GM13976 (cell line): ENCODE results near the gene P4HA1.
"Not testable (repeated sequence)": the region's sequence is repeated elsewhere in the genome, so short reads cannot be mapped to it uniquely, and the experiment has no call there.

Source experiments
- DNase-seq: peaks from one replicate; pipeline ENCODE4 v3.0.0; 2012; ENCODE audit warnings: low spot score
- in situ Hi-C: fragments of 300-500 bp; cut with MboI; formaldehyde crosslinking; loops from one replicate; pipeline ENCODE4 v1.12.0; 2022; ENCODE audit warnings: low sequenced_read_pairs, mixed read lengths, inconsistent platforms; ENCODE audit not compliant: unreplicated experiment
- TF ChIP-seq, protein P1 (sequence below): IDR thresholded peaks from 2 replicates; pipeline ENCODE4 v1.5.1; 2012; ENCODE audit warnings: borderline replicate concordance, mild to moderate bottlenecking; ENCODE audit not compliant: insufficient read depth; ENCODE audit errors: extremely low read depth, missing control alignments, control extremely low read depth

Gene P4HA1

DNA sequence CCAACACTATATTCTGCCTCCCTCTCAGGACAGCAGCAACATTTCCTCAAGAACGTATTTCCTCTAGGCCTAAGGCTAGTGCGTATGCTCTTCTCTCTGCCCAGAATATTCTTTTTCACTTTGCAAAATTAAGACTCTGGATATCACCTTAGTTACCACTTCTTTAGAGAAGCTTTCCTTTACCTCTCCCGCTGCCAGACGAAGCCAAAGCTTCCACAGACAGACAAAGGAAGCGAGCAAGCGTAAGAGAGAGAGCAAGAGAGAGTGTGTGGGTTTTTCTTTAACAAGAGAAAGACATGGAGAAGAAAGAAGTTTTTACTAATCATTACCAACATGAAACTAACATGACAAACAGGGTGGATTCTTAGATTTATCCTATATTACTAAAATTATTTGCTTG lies 64.1 kb downstream of the P4HA1 start:
- in situ Hi-C loops = no loop called here
- DNase-seq = no peak
- TF ChIP-seq, protein P1, sequence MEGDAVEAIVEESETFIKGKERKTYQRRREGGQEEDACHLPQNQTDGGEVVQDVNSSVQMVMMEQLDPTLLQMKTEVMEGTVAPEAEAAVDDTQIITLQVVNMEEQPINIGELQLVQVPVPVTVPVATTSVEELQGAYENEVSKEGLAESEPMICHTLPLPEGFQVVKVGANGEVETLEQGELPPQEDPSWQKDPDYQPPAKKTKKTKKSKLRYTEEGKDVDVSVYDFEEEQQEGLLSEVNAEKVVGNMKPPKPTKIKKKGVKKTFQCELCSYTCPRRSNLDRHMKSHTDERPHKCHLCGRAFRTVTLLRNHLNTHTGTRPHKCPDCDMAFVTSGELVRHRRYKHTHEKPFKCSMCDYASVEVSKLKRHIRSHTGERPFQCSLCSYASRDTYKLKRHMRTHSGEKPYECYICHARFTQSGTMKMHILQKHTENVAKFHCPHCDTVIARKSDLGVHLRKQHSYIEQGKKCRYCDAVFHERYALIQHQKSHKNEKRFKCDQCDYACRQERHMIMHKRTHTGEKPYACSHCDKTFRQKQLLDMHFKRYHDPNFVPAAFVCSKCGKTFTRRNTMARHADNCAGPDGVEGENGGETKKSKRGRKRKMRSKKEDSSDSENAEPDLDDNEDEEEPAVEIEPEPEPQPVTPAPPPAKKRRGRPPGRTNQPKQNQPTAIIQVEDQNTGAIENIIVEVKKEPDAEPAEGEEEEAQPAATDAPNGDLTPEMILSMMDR = no peak

GRCh38 chr10:73026623-73027022 lies 70.0 kb downstream of the P4HA1 start:
- in situ Hi-C loops, DNase-seq: not testable (repeated sequence)

DNA sequence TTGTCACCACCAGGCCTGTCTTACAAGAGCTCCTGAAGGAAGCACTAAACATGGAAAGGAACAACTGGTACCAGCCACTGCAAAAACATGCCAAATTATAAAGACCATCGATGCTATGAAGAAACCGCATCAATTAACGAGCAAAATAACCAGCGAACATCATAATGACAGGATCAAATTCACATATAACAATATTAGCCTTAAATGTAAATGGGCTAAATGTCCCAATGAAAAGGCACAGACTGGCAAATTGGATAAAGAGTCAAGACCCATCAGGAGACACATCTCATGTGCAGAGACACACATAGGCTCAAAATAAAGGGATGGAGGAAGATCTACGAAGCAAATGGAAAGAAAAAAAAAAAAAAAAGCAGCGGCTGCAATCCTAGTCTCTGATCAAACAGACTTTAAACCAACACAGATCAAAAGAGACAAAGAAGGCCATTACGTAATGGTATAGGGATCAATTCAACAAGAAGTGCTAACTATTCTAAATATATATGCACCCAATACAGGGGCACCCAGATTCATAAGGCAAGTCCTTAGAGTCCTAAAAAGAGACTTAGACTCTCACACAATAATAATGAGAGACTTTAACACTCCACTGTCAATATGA lies 73.1 kb downstream of the P4HA1 start:
- DNase-seq, in situ Hi-C loops: not testable (repeated sequence)

DNA sequence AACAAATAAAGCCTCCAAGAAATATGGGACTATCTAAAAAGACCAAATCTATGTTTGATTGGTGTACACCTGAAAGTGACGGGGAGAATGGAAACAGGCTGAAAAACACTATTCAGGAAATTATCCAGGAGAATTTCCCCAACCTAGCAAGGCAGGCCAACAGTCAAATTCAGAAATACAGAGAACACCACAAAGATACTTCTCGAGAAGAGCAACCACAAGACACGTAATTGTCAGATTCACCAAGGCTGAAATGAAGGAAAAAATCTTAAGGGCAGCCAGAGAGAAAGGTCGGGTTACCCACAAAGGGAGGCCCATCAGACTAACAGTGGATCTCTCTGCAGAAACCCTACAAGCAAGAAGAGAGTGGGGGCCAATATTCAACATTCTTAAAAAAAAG lies 73.7 kb downstream of the P4HA1 start:
- in situ Hi-C loops, DNase-seq: not testable (repeated sequence)

- DNase-seq, in situ Hi-C loops: not testable (repeated sequence)
Observed at GRCh38 chr10:73021538-73022164, 75.0 kb downstream of the P4HA1 start.

GRCh38 chr10:73021050-73021449 lies 75.6 kb downstream of the P4HA1 start:
- in situ Hi-C loops = no loop called here
- TF ChIP-seq, protein P1 = no peak
- no peak for DNase-seq

DNA sequence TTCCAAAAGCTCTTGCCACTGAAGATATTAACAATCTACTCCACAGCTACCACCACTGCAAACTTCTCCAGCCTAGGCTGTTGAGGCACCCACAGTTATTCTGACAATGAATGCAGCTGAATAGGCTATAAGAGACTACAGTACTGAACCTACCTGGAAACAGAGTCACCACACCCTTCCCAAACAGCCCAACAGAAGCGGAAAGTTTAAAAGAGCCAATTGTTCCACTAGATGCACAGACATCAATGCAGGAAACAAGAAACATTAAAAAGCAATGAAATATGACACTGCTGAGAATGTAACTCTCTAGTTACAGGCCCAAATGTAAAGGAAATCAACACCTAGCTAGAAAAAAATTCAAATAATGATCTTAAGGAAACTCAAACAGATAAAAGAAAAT lies 77.6 kb downstream of the P4HA1 start:
- in situ Hi-C loops = no loop called here
- TF ChIP-seq, protein P1 = no peak

GRCh38 chr10:73018632-73019031 lies 78.0 kb downstream of the P4HA1 start:
- TF ChIP-seq, protein P1 = no peak
- DNase-seq = no peak
- in situ Hi-C loops = no loop called here

More for the DNA sequence above, 77.6 kb downstream of the P4HA1 start:
- DNase-seq = no peak

GRCh38 chr10:73017955-73018480 lies 78.6 kb downstream of the P4HA1 start:
- TF ChIP-seq, protein P1 = no peak
- in situ Hi-C loops = no loop called here
- no peak for DNase-seq
